DMS53 (cell line): ENCODE data around the gene G0S2.

Source experiments
- DNase-seq: peaks from one replicate; lab custom pipeline; 2025; lab: John Stamatoyannopoulos, UW

The G0S2 gene

GRCh38 chr1:209674957-209675564 is at the start of gene G0S2:
G0S2 (plus strand) TSS chr1:209675412; CDS start chr1:209675685, 273 bp downstream.
- DNase-seq, result peak; percentile 96

DNA sequence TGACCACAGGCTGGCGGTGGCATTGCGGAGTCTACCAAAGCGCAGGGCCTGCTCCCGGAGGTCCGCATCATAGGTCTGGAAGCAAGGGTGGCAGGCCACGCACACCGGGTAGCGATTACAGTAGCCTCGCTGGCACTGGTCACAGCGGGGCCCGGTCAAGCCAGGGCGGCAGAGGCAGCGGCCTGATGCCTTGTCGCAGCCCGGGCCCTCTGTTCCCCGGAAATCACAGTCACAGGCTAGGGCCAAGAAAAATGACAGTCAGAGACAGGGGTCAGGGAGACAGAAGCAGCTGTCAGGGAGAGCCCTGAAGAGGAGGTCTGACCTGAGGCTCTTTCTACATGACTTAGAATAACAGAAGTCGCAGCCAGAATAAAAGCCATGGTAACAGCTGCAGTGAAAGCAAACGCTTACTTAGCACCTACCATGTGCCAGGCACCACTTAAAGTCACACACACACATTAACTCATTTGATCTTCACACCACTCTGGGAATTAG is 49.4 kb upstream of the G0S2 start:
- no peak for DNase-seq

DNA sequence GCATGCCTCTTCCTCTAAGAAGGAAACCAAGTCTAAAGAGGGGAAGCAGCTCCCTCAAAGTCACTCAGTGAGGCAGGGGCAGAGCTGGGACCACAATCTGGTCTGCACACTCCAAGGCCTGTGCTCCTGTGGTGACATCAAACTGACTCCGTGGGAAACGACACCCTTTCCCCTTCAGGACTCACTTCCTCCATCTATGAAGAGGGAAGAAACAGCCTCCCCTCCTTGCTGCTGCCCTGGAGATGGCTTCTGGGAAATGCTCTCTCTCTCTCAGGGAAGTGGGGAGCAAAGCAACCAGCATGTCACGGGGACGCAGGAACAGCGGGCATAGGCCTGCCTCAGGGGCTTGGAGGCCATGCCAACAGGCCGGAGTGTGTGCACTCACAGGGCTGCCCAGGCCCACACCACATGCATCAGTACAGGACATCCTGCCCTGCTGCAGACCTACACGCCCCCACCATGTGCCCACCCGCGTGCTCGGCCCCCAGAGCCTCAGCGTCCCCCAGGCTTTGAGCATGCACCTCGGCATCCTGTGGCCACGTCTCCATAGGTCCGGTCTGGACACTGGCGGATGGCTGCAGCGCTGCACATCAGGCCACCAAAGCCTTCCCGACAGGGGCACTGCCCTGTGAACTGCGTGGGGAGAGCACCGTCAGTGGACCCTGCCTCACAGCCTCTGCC is 48.7 kb upstream of the G0S2 start:
- no peak for DNase-seq

GRCh38 chr1:209627027-209627731 is 48.0 kb upstream of the G0S2 start:
- DNase-seq, result no peak

- peak; percentile 77 for DNase-seq
Observed at GRCh38 chr1:209627732-209628196, 47.4 kb upstream of the G0S2 start.

DNA sequence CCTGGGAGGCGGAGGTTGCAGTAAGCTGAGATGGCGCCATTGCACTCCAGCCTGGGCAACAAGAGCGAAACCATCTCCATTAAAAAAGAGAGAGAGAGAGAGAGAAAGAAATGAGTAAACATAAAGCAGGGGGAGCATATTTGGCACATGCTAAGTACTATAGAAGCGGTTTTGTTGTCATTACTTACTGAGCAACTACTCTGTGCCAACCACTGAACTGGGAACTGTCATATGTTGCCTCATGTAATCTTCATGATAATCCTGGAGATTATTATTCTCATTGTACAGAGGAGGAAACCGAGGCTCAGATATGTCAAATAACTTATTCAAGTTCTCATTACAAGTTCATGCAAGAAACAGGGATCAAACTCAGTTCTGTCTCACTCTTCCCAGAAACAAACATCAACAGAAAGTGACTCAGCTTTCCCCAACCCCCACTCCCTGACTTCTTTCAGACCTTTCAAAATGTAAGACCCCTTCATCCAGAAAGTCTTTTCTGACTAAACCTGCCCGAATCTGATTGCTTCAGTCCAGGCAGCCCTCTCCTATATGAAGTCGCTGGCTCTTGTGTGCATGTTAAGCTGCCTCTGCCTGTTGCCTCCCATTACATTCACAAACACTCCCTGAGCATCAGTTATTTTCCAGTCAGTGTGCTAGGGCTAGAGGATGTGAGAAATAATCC is 46.5 kb upstream of the G0S2 start:
- no peak for DNase-seq

DNA sequence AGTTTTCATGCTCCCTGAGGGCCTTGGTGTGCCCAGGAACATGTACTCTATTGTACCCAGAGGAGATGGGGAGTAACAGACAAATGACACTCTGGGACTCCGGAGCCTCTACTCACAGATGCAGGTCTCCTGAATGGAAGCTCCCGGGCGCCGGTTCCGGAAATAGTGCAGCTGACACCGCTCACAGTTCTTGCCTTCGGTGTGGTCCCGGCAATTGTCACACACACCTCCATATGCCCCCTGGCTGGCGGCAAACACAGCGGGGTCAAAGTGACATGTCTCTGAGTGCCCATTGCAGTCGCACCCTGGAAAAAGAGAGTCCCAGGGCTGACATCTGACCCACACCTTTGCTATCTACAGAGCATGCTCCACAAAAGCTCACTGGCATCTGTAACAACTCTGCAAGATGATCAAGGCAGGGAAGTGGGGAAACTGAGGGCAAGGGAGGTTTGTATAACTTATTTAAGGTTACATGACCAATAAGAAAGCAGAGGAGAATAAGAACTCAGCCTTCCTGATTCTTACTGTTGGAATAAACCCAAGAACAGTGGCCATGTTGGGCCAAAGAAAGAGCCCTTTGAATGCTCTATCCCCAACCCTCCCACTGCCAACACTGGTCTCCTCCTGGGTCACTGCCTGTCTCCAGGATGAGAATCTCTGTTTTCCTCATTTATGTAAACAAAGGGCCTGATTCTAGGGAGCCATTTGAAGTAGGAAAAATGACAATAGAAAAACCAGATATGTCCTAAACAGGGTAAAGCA is 45.4 kb upstream of the G0S2 start:
- no peak for DNase-seq

DNA sequence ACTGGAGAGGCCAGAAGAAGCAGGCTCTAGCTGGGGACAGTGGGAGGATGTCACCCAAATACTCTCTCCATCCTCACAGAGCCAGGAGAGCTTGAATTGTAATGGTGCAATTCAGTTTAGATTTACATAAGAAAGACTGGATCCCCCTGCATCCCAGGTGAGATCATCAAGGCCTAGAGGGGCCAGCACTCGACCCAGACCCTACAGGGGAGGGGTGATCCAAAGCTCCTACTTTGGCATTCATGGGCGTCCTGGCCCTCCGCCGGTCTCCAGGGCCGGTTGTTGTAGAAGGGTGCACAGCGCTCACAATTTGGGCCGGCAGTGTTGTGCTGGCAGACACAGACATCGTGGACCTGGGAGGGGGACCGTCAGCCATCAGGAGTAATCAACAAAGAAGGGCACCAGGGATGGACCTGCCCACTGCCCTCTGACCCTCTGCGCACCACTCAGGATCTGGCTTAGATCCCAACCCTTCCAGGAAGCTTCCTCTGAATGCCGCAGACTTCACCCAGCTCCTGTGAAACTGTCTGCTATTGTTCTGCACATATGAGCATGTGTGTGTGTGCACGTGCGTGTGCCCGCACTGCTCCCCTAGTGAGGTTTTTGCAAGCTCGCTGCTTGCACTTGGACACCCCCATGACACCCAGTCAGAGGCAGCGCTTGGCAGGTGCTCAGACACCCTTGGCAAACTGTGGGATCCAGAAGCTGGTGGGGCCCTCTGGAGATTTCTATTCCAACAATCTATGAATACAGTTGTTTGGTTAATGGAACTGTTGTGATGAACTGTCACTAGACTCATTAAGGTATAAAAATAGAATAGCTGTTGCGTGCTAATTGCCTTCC is 44.6 kb upstream of the G0S2 start:
- DNase-seq, result no peak

GRCh38 chr1:209633335-209633997 is 41.7 kb upstream of the G0S2 start:
- no peak for DNase-seq

GRCh38 chr1:209634005-209634737 is 41.0 kb upstream of the G0S2 start:
- DNase-seq, result no peak

DNA sequence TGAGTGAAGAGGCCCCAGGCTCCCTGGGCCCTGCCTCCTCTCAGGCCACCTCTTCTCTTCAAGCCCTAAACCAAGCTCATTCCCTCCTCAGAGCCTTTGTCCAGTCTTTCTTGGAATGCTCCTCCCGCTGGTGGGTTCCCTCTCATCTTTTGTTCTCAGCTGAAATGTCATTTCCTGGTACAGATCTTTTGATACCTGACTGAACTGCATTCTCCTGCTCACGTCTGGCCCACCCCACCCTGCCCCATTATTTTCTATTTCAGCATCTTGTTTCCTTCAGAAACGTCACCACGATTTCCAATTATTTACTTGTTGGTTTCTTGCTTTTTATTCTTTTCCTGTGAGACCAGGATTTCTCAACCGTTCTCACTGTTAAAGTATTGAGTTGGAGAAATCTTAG is 39.4 kb upstream of the G0S2 start:
- DNase-seq, result no peak

GRCh38 chr1:209641832-209642172 is 33.4 kb upstream of the G0S2 start:
- no peak for DNase-seq

DNA sequence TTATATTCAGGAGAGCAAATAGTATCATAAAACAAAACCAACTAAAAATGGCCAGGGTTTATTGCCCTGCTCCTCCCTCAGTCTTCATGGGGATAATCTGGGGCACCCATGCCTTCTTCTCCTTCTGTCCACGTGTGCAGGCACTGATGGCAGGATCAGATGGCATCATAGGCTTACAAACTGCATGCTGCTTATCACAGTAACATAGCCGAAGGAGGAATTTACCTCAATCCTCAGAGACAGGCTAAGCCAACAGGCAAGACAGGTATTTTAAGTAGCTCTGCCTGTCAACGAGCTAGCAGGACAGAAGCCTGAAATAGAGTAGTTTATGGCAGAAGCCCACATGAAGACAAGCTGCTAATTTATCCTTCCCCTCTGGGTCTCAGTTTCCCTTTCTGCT is 32.4 kb upstream of the G0S2 start:
- no peak for DNase-seq

DNA sequence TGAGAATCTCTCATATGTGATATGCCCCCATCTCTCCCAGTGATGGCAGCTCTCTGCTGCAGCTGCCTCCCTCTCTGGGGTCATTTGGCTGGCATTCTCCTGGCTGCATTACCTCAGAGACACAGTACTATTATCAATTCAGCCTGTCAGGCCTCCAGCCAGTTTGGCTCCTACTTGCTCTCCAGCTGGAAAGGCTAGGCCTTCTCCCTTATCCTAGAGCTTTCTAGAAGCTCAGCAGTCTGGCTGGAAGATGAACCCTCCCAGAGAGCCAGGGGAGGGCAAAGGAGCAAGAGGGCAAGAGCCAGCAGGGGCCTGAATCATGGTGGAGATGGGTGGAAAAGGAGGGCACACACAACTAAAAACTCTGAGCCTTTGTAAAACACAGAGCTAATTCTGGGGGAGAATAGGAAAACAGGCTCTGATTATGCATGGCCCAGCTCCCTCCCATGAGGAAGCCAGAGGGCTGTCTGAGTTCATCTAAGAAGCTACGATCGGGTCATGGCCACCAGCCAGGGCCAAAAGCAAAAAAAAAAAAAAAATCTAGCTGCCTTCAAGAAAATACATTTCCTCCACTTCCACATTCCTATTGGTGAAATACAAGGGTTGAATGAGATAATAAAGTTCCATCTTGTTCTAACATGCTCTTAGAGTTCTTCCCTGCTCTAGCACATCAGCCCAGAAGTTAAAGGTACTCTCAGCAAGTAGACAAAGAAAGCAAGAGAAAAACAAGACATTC is 31.8 kb upstream of the G0S2 start:
- DNase-seq, result no peak

GRCh38 chr1:209645574-209646452 is 29.4 kb upstream of the G0S2 start:
- DNase-seq, result no peak

- DNase-seq, result peak; percentile 22
Observed at GRCh38 chr1:209646558-209646957, 28.7 kb upstream of the G0S2 start.

DNA sequence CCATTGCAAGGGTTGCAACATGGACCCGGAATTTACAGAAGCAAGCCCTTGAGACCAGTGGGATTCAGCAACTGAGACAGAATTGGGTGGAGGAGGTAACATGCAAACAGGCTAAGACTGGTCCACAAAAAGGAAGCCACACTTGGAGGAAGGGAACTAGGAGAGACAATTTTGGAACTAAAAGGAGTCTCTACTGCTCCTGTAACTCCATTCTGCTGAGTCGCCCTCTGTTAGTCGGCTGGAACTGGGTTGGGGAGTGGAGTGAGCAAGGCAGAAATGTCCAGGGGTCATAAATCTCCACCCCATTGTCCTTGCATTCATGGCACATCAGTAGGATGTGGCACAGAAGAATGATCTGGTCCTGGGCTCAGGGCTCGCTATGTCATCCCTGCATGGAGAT is 28.1 kb upstream of the G0S2 start:
- no peak for DNase-seq

DNA sequence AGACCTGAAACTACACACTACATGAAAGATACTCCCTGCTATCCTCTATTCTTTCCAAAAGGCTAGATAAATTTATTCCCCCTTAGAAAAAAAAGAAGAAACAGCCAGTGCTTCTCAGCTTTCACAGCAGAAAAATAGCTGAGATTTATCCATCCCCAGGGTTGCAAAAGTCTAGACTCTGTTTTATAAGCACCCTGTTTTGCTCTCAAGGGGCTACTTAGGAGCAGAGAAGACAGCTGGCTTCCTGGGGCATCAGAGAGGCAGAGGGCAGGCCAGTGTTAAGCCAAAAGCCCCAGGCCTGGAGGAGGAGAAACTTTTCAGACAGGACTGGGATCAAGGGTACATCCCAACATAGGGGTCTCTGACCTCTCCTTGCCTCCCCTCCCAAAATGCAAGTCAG is 26.9 kb upstream of the G0S2 start:
- no peak for DNase-seq
